GM12892 (cell line): ENCODE measurements around the gene IL1RAPL1.

ENCODE experiments used
- POLR2A ChIP-seq: IDR thresholded peaks from 2 replicates; pipeline ENCODE4 v1.6.1; 2011; ENCODE audit warnings: low read depth, low read length, control low read depth
- POLR2AphosphoS5 ChIP-seq: IDR thresholded peaks from 2 replicates; pipeline ENCODE4 v1.6.1; 2011; ENCODE audit warnings: low read depth, low read length, control low read depth

DNA sequence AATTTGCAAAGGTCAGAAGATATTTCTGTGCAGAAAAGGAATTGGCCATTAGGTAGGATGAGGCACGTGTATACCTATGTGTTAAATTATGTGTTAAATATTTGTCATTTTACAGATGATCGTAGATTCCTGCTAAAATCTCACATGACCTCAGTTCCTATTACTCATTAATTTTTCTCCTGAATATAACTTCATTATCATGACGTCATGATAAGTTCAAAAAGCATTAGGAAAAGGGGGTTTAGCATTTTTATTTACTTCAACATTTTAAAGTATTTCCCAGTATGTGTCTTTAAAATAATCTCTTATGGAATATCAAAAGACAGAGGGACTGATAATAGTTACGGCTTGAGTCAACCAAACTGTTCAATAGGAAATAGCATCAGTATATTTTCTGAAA, 372.8 kb downstream of the IL1RAPL1 start:
- TF ChIP-seq POLR2A: no peak
- no peak for TF ChIP-seq POLR2AphosphoS5
